Measurements from ENCODE around the gene CRYBG1.

GRCh38 chr6:106381881-106382280, 21.4 kb downstream of the CRYBG1 start:
- TF ChIP-seq CTCF (IDR thresholded peaks at IDR 0.05; ENCODE audit: insufficient read depth, low read length) (no peak), POLR2AphosphoS5 (IDR thresholded peaks at IDR 0.05; ENCODE audit: low read depth) (no peak)
